Neural cell (in vitro differentiated cells): ENCODE results near the gene ADGRL1. TPM values are rescaled to one million over a fixed set of nuclear protein-coding genes. Genes with fewer than 3 reads are reported as not detected.

Experiments used
- H2AFZ ChIP-seq: fragments of 200-600, 300-800 bp; sonication (generic), shearing (Covaris generic); 2 replicates; pipeline ENCODE4 v1.6.0; 2014; ENCODE audit warnings: low read depth, mild to moderate bottlenecking, antibody characterized with exemption, low read length, moderate library complexity
- H3F3A ChIP-seq: fragments of 200-600 bp; shearing (Covaris generic); 2 replicates; pipeline ENCODE4 v1.6.1; 2016; ENCODE audit warnings: mild to moderate bottlenecking, moderate library complexity, mixed read lengths, antibody characterized with exemption, low read length; ENCODE audit not compliant: insufficient read depth, poor library complexity, severe bottlenecking
- H3K27ac ChIP-seq: fragments of 200-600, 300-800 bp; sonication (generic), shearing (Covaris generic); 2 replicates; pipeline ENCODE4 v1.5.1; 2014; ENCODE audit warnings: mild to moderate bottlenecking, low read length, moderate library complexity
- H3K27me3 ChIP-seq: fragments of 300-800, 200-600 bp; sonication (generic), shearing (Covaris generic); 2 replicates; pipeline ENCODE4 v1.6.0; 2014; ENCODE audit warnings: mild to moderate bottlenecking, low read depth, low read length, moderate library complexity; ENCODE audit not compliant: insufficient read depth
- H3K36me3 ChIP-seq: fragments of 300-800, 200-600 bp; sonication (generic), shearing (Covaris generic); 2 replicates; pipeline ENCODE4 v1.5.1; 2014; ENCODE audit warnings: mild to moderate bottlenecking, antibody characterized with exemption, low read length, moderate library complexity; ENCODE audit not compliant: insufficient read depth
- H3K4me2 ChIP-seq: fragments of 300-800, 200-600 bp; sonication (generic), shearing (Covaris generic); 2 replicates; pipeline ENCODE4 v1.6.0; 2014; ENCODE audit warnings: mild to moderate bottlenecking, low read length
- H3K4me3 ChIP-seq: fragments of 300-800, 200-600 bp; sonication (generic), shearing (Covaris generic); 2 replicates; pipeline ENCODE4 v1.5.1; 2014; ENCODE audit warnings: mild to moderate bottlenecking, low read length, moderate library complexity
- H3K79me2 ChIP-seq: fragments of 200-600 bp; shearing (Covaris generic); replicated peaks from 2 replicates; pipeline ENCODE4 v1.6.0; 2014; ENCODE audit warnings: mild to moderate bottlenecking, low read length, moderate library complexity; ENCODE audit not compliant: insufficient read depth
- H3K9ac ChIP-seq: fragments of 300-800, 200-600 bp; sonication (generic), shearing (Covaris generic); 2 replicates; pipeline ENCODE4 v1.6.1; 2016; ENCODE audit warnings: mild to moderate bottlenecking, low read length, mixed read lengths
- H3K9me2 ChIP-seq: fragments of 200-600 bp; shearing (Covaris generic); 2 replicates; pipeline ENCODE4 v1.6.1; 2016; ENCODE audit warnings: mild to moderate bottlenecking, low read length, mixed read lengths; ENCODE audit not compliant: insufficient read depth
- H3K9me3 ChIP-seq: fragments of 200-600, 300-800 bp; sonication (generic), shearing (Covaris generic); 2 replicates; pipeline ENCODE4 v1.6.1; 2016; ENCODE audit warnings: mild to moderate bottlenecking, mixed run types, low read length, moderate library complexity, mixed read lengths
- H4K20me1 ChIP-seq: fragments of 200-600 bp; shearing (Covaris generic); 2 replicates; pipeline ENCODE4 v1.6.1; 2016; ENCODE audit warnings: mild to moderate bottlenecking, mixed run types; ENCODE audit not compliant: insufficient read depth
- EP300 ChIP-seq: fragments of 450-650 bp; conservative IDR thresholded peaks from 2 replicates; pipeline ENCODE4 v1.6.1; 2014; ENCODE audit warnings: antibody characterized with exemption, mild to moderate bottlenecking, moderate library complexity; ENCODE audit not compliant: poor library complexity, severe bottlenecking
- EZH2 ChIP-seq: fragments of 200-600, 300-800 bp; shearing (Covaris generic), sonication (generic); IDR thresholded peaks from 2 replicates; pipeline ENCODE4 v1.6.1; 2014; ENCODE audit warnings: antibody characterized with exemption, low read length, borderline replicate concordance, mild to moderate bottlenecking; ENCODE audit not compliant: insufficient read depth, poor library complexity, severe bottlenecking
- MXI1 ChIP-seq: fragments of 450-650 bp; conservative IDR thresholded peaks from 2 replicates; pipeline ENCODE4 v1.6.1; 2014; ENCODE audit warnings: antibody characterized with exemption, mild to moderate bottlenecking; ENCODE audit not compliant: poor library complexity, severe bottlenecking
- POLR2AphosphoS5 ChIP-seq: IDR thresholded peaks from 2 replicates; pipeline ENCODE4 v1.6.1; 2012
- RAD21 ChIP-seq: fragments of 450-650 bp; conservative IDR thresholded peaks from 2 replicates; pipeline ENCODE4 v1.6.1; 2014; ENCODE audit warnings: antibody characterized with exemption, mild to moderate bottlenecking, moderate library complexity
- REST ChIP-seq: IDR thresholded peaks from 2 replicates; pipeline ENCODE4 v1.6.1; 2012; ENCODE audit warnings: borderline replicate concordance
- SMC3 ChIP-seq: fragments of 450-650 bp; conservative IDR thresholded peaks from 2 replicates; pipeline ENCODE4 v1.6.1; 2014; ENCODE audit warnings: antibody characterized with exemption, mild to moderate bottlenecking, moderate library complexity; ENCODE audit not compliant: poor library complexity
- TAF1 ChIP-seq: IDR thresholded peaks from 2 replicates; pipeline ENCODE4 v1.6.1; 2012; ENCODE audit warnings: low read depth
- polyA plus RNA-seq: library from polyadenylated mRNA; depleted of rRNA; stranded (reverse); fragments of >200 nt; gene quantifications from 2 replicates; pipeline ENCODE4 v1.2.3, GENCODE V29; 2014
- TF ChIP-seq, protein P1 (sequence below): fragments of 450-650 bp; IDR thresholded peaks from 2 replicates; pipeline ENCODE4 v1.5.1; 2014; ENCODE audit warnings: antibody characterized with exemption, mild to moderate bottlenecking, moderate library complexity; ENCODE audit not compliant: poor library complexity, severe bottlenecking

Gene ADGRL1
- polyA plus RNA-seq, 1 donor from 2014 or later: 22.2 TPM

DNA sequence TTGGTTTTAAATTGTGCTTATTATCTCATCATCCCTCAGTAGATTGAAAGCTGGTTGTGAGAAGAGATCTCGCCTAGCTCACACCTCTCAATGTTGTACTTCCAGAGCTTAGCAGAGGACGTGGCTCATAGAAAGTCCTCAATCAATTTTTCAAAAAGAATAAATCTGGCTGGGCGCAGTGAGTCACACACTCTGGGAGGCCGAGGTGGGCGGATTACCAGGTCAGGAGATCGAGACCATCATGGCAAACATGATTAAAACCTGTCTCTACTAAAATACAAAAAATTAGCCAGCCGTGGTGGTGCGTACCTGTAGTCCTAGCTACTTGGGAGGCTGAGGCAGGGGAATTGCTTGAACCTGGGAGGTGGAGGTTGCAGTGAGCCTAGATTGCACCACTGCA lies 64.9 kb downstream of the ADGRL1 start:
- Histone ChIP-seq H3K9me3 (no peaks in the 10 kb centered on the region), H2AFZ (no peak overlapping the region), H4K20me1 (no peaks in the 10 kb centered on the region), H3K9me2 (no peaks in the 10 kb centered on the region), H3K4me3 (no peak overlapping the region), H3K79me2 (no peaks in the 10 kb centered on the region), H3K4me2 (no peak overlapping the region), H3K27me3 (no peaks in the 10 kb centered on the region), H3K9ac (no peak overlapping the region), H3K36me3 (no peaks in the 10 kb centered on the region), H3K27ac (no peak overlapping the region), H3F3A (no peaks in the 10 kb centered on the region)
- TF ChIP-seq REST (no peak), MXI1 (no peak), EP300 (no peak), RAD21 (no peak), TAF1 (no peak), EZH2 (no peak), POLR2AphosphoS5 (no peak), SMC3 (no peak)
- TF ChIP-seq, protein P1, sequence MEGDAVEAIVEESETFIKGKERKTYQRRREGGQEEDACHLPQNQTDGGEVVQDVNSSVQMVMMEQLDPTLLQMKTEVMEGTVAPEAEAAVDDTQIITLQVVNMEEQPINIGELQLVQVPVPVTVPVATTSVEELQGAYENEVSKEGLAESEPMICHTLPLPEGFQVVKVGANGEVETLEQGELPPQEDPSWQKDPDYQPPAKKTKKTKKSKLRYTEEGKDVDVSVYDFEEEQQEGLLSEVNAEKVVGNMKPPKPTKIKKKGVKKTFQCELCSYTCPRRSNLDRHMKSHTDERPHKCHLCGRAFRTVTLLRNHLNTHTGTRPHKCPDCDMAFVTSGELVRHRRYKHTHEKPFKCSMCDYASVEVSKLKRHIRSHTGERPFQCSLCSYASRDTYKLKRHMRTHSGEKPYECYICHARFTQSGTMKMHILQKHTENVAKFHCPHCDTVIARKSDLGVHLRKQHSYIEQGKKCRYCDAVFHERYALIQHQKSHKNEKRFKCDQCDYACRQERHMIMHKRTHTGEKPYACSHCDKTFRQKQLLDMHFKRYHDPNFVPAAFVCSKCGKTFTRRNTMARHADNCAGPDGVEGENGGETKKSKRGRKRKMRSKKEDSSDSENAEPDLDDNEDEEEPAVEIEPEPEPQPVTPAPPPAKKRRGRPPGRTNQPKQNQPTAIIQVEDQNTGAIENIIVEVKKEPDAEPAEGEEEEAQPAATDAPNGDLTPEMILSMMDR: no peak

GRCh38 chr19:14139944-14140343 lies 66.0 kb downstream of the ADGRL1 start:
- no peaks in the 10 kb centered on the region for H3K9me2 ChIP-seq
- no peaks in the 10 kb centered on the region for H3K36me3 ChIP-seq
- H3K4me3 ChIP-seq: no peak overlapping the region
- no peaks in the 10 kb centered on the region for H3K27me3 ChIP-seq
- H3K4me2 ChIP-seq: no peak overlapping the region
- TF ChIP-seq SMC3 (no peak), POLR2AphosphoS5 (no peak), EZH2 (no peak), EP300 (no peak), REST (no peak), RAD21 (no peak), MXI1 (no peak), TAF1 (no peak)
- TF ChIP-seq, protein P1: no peak
- H4K20me1 ChIP-seq: no peaks in the 10 kb centered on the region
- no peak overlapping the region for H3K9ac ChIP-seq
- no peak overlapping the region for H2AFZ ChIP-seq
- H3K27ac ChIP-seq: no peak overlapping the region
- no peaks in the 10 kb centered on the region for H3K9me3 ChIP-seq
- no peaks in the 10 kb centered on the region for H3K79me2 ChIP-seq
- no peaks in the 10 kb centered on the region for H3F3A ChIP-seq
